HEK293 (cell line): Measurements from ENCODE around the gene AUH.

ENCODE experiments used
- GLI4 ChIP-seq: fragments of 450-650 bp; formaldehyde crosslinking; IDR thresholded peaks from 2 replicates; pipeline ENCODE4 v1.5.1; 2016; ENCODE audit warnings: missing biosample characterization, missing genetic modification characterization
- SP2 ChIP-seq: fragments of 450-650 bp; formaldehyde crosslinking; IDR thresholded peaks from 2 replicates; pipeline ENCODE4 v1.5.1; 2016; ENCODE audit warnings: missing biosample characterization, missing genetic modification characterization
- TCF7L2 ChIP-seq: IDR thresholded peaks from 2 replicates; pipeline ENCODE4 v1.6.1; 2011; ENCODE audit warnings: low read depth, mild to moderate bottlenecking, inconsistent platforms, low read length, moderate library complexity, borderline replicate concordance
- ZBTB20 ChIP-seq: fragments of 450-650 bp; formaldehyde crosslinking; IDR thresholded peaks from 2 replicates; pipeline ENCODE4 v1.5.1; 2016; ENCODE audit warnings: missing biosample characterization, missing genetic modification characterization
- ZNF138 ChIP-seq: fragments of 450-650 bp; formaldehyde crosslinking; IDR thresholded peaks from 2 replicates; pipeline ENCODE4 v1.5.1; 2016; ENCODE audit warnings: missing biosample characterization, missing genetic modification characterization, borderline replicate concordance
- ZNF155 ChIP-seq: fragments of 450-650 bp; formaldehyde crosslinking; IDR thresholded peaks from 2 replicates; pipeline ENCODE4 v1.5.1; 2016; ENCODE audit warnings: missing biosample characterization, missing genetic modification characterization
- ZNF175 ChIP-seq: fragments of 450-650 bp; formaldehyde crosslinking; IDR thresholded peaks from 2 replicates; pipeline ENCODE4 v1.5.1; 2016; ENCODE audit warnings: missing biosample characterization, missing genetic modification characterization
- ZNF629 ChIP-seq: fragments of 450-650 bp; formaldehyde crosslinking; IDR thresholded peaks from 2 replicates; pipeline ENCODE4 v1.5.1; 2017; ENCODE audit warnings: missing biosample characterization, missing genetic modification characterization
- TF ChIP-seq, protein P1 (sequence below): fragments of 450-650 bp; formaldehyde crosslinking; IDR thresholded peaks from 2 replicates; pipeline ENCODE4 v1.5.1; 2016; ENCODE audit warnings: missing biosample characterization, missing genetic modification characterization
- TF ChIP-seq, protein P2 (sequence below): fragments of 450-650 bp; formaldehyde crosslinking; IDR thresholded peaks from 2 replicates; pipeline ENCODE4 v1.5.1; 2017; ENCODE audit warnings: missing biosample characterization, missing genetic modification characterization
- TF ChIP-seq, protein P3 (sequence below): fragments of 450-650 bp; formaldehyde crosslinking; IDR thresholded peaks from 2 replicates; pipeline ENCODE4 v1.5.1; 2016; ENCODE audit warnings: missing biosample characterization, missing genetic modification characterization
- TF ChIP-seq, protein P4 (sequence below): fragments of 450-650 bp; formaldehyde crosslinking; IDR thresholded peaks from 2 replicates; pipeline ENCODE4 v1.5.1; 2016; ENCODE audit warnings: missing biosample characterization, missing genetic modification characterization

DNA sequence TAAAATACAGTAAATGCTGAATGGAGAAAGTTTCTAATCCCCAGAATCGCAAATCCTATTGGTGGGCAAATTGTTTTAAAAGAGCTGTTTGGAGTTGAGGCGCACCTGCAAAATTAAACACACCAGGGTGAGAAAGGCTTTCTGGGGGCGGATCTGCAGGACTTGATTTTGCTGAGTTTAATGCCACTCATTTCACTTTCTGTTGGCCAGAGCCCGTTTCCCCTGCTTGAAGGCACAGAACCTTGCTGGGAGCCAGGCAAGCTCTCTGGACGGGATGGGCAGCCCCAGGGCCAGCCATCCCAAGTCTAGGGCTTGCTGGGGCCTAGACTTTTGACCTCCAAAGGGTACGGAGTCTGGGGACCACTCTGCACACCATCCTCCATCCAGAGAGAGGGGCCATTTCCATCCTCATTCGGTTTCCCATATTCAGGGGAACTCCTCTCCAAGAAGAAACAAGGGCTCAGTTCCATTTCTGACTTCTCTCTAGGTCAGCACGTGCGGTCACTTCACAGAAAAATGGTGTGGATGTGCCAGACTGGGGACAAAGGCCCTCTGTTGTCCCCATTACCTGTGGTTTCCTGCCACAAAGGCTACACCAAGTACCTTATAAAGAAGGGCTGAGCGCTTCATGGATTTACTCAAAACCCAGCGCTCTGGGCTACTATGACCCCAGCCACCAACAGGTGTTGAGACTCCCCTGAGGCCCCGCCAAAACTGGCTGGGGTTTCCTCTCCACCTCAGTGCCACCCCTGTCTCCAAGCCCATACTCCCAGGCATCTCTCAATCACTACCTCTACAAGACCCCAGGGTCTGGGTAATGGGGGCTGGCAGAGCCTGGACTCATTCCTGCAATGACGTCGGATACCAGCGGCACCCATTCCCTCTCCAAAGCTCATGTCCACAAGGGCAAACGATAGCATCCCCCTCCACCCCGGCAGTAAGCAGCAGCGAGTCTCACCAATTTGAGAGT is 170.0 kb downstream of the AUH start:
- TF ChIP-seq GLI4 (tag by site-specific recombination) (no peak), ZNF629 (tag by site-specific recombination) (no peak), ZNF138 (tag by site-specific recombination) (no peak), ZNF155 (tag by site-specific recombination) (no peak), ZBTB20 (tag by site-specific recombination) (no peak), SP2 (tag by site-specific recombination) (no peak), ZNF175 (tag by site-specific recombination) (no peak), TCF7L2 (no peak)
- TF ChIP-seq, protein P1, sequence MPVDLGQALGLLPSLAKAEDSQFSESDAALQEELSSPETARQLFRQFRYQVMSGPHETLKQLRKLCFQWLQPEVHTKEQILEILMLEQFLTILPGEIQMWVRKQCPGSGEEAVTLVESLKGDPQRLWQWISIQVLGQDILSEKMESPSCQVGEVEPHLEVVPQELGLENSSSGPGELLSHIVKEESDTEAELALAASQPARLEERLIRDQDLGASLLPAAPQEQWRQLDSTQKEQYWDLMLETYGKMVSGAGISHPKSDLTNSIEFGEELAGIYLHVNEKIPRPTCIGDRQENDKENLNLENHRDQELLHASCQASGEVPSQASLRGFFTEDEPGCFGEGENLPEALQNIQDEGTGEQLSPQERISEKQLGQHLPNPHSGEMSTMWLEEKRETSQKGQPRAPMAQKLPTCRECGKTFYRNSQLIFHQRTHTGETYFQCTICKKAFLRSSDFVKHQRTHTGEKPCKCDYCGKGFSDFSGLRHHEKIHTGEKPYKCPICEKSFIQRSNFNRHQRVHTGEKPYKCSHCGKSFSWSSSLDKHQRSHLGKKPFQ (tag by site-specific recombination): no peak
- TF ChIP-seq, protein P2, sequence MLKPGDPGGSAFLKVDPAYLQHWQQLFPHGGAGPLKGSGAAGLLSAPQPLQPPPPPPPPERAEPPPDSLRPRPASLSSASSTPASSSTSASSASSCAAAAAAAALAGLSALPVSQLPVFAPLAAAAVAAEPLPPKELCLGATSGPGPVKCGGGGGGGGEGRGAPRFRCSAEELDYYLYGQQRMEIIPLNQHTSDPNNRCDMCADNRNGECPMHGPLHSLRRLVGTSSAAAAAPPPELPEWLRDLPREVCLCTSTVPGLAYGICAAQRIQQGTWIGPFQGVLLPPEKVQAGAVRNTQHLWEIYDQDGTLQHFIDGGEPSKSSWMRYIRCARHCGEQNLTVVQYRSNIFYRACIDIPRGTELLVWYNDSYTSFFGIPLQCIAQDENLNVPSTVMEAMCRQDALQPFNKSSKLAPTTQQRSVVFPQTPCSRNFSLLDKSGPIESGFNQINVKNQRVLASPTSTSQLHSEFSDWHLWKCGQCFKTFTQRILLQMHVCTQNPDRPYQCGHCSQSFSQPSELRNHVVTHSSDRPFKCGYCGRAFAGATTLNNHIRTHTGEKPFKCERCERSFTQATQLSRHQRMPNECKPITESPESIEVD (tag by site-specific recombination): no peak
- TF ChIP-seq, protein P3, sequence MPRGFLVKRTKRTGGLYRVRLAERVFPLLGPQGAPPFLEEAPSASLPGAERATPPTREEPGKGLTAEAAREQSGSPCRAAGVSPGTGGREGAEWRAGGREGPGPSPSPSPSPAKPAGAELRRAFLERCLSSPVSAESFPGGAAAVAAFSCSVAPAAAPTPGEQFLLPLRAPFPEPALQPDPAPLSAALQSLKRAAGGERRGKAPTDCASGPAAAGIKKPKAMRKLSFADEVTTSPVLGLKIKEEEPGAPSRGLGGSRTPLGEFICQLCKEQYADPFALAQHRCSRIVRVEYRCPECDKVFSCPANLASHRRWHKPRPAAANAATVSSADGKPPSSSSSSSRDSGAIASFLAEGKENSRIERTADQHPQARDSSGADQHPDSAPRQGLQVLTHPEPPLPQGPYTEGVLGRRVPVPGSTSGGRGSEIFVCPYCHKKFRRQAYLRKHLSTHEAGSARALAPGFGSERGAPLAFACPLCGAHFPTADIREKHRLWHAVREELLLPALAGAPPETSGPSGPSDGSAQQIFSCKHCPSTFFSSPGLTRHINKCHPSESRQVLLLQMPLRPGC (tag by site-specific recombination): no peak
- TF ChIP-seq, protein P4, sequence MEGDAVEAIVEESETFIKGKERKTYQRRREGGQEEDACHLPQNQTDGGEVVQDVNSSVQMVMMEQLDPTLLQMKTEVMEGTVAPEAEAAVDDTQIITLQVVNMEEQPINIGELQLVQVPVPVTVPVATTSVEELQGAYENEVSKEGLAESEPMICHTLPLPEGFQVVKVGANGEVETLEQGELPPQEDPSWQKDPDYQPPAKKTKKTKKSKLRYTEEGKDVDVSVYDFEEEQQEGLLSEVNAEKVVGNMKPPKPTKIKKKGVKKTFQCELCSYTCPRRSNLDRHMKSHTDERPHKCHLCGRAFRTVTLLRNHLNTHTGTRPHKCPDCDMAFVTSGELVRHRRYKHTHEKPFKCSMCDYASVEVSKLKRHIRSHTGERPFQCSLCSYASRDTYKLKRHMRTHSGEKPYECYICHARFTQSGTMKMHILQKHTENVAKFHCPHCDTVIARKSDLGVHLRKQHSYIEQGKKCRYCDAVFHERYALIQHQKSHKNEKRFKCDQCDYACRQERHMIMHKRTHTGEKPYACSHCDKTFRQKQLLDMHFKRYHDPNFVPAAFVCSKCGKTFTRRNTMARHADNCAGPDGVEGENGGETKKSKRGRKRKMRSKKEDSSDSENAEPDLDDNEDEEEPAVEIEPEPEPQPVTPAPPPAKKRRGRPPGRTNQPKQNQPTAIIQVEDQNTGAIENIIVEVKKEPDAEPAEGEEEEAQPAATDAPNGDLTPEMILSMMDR (tag by site-specific recombination): no peak
